ENCODE data around the gene ANKRD23. TPM values are rescaled to one million over a fixed set of nuclear protein-coding genes. Genes with fewer than 3 reads are reported as not detected.
"Not testable (repeated sequence)": the region's sequence is repeated elsewhere in the genome, so short reads cannot be mapped to it uniquely, and the experiment has no call there.

The ANKRD23 gene
- total RNA-seq, 1 donor from 2014 or later = 8.8 TPM

DNA sequence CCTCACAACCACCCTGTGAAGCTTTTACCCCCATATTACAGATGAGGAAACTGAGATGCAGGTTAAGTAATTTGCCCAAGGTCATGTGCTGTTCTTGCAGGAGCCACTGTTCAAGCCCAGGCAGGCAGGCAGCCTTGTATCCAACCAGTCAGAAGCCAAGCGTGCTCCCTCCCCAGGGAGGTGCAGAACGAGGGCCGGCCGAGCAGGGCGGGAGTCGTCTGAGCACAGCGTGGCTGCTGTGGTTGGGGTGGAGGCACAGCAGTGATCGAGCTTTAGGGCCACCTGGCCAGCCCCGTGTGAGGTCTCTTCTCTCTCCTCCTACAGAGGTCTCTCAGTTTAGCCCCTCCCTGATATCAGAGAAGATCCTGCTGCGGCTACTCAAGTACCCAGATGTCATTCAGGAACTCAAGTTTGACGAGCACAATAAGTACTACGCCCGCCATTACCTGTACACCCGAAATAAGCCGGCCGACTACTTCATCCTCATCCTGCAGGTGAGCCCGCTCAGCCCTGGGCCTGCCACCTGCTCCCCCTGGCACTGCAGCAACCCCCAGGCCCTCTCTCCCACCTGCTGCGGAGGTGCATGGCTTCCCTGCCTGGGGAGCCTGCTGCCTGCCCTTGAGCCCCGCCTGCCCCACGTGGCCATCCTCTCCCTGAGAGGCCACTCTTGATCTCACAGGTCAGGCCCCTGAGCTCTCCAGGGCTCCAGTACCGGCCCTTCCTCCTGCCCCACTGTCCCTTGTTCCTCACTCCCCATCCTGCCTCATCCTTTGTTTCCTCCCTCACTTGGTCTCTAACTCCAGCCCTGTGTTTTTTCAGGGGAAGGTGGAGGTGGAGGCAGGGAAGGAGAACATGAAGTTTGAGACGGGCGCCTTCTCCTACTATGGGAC lies 44.8 kb downstream of the ANKRD23 start:
- peaks cover 2% of the 10 kb centered on the region for H3K36me3 Mint-ChIP-seq (ENCODE audit: low read depth)
- no peaks in the 10 kb centered on the region for H3K4me1 Mint-ChIP-seq (ENCODE audit: low read depth)
- no peak overlapping the region for H3K4me3 Mint-ChIP-seq
- intact Hi-C loops (cut with micrococcal nuclease) = no loop called here
- H3K27me3 Mint-ChIP-seq (ENCODE audit: insufficient read depth) = no peaks in the 10 kb centered on the region
- no peak for DNase-seq (ENCODE audit: low spot score)
- H3K9me3 Mint-ChIP-seq = no peaks in the 10 kb centered on the region
- no peak overlapping the region for H3K27ac Mint-ChIP-seq

DNA sequence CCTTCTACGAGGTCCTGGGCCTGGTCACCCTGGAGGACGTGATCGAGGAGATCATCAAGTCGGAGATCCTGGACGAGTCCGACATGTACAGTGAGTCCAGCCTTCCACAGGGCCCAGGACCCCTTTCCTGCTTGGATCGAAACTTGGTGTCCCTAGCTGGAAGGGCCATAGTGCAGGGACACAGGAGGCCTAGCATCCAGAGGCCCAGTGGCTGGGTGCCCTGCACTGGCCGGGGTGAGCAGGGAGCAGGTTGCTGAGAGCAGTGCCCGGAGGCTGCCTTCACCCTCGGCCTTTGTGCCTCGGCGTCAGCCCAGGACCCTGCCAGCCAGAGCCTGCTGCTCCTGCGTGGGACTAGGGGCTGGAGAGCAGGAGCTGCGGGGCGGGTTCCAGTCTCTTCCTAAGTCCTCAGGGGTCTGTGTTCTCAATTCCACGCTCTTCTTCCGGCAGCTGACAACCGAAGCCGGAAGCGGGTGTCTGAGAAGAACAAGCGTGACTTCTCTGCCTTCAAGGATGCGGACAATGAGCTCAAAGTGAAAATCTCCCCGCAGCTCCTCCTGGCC lies 46.7 kb downstream of the ANKRD23 start:
- Mint-ChIP-seq H3K36me3 (ENCODE audit: low read depth) (peaks cover 2% of the 10 kb centered on the region), H3K4me1 (ENCODE audit: low read depth) (no peaks in the 10 kb centered on the region), H3K9me3 (no peaks in the 10 kb centered on the region), H3K27ac (no peak overlapping the region), H3K4me3 (no peak overlapping the region), H3K27me3 (ENCODE audit: insufficient read depth) (no peaks in the 10 kb centered on the region)
- intact Hi-C loops (cut with micrococcal nuclease) = no loop called here
- no peak for DNase-seq (ENCODE audit: low spot score)

DNA sequence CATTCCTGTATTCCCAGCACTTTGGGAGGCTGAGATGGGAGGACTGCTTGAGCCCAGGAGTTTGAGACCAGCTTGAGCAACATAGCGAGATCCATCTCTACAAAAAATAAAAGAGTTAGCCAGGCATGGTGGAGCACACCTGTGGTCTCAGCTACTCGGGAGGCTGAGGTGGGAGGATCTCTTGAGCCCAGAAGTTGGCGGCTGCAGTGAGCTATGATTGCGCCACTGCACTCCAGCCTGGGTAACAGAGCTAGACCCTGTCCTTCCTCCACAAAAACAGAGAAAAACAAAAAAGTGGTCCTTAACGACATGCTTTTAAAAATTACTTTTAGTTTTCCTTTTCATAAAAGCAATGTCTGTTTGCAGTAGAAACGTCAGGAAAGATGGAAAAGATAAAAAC lies 47.3 kb downstream of the ANKRD23 start:
- H3K4me1 Mint-ChIP-seq (ENCODE audit: low read depth); intact Hi-C loops (cut with micrococcal nuclease); H3K27me3 Mint-ChIP-seq (ENCODE audit: insufficient read depth); H3K4me3 Mint-ChIP-seq; H3K36me3 Mint-ChIP-seq (ENCODE audit: low read depth); H3K27ac Mint-ChIP-seq; DNase-seq (ENCODE audit: low spot score); H3K9me3 Mint-ChIP-seq: not testable (repeated sequence)

DNA sequence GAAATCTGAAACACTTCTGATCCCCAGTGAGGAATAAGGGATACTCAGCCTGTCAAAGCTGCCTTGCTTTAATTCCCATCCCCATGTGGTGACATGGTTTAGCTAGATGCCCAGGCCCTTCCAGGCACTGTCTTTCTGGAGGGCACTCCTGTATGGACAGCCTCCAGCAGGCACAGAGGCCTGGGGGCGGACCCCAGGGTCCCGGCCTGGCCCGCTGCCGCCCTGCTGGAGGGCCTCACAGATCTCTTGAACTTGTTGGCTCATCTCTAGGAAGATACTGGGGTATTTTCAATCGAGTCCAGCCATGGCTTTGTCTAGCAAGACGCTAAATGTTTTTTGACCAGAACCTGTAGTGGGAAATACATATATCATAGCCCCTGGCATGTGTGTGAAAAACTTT lies 48.7 kb downstream of the ANKRD23 start:
- DNase-seq (ENCODE audit: low spot score) = no peak
- intact Hi-C loops (cut with micrococcal nuclease) = no loop called here
- Mint-ChIP-seq H3K9me3 (no peaks in the 10 kb centered on the region), H3K4me1 (ENCODE audit: low read depth) (no peaks in the 10 kb centered on the region), H3K36me3 (ENCODE audit: low read depth) (peaks cover 2% of the 10 kb centered on the region), H3K27ac (no peak overlapping the region), H3K27me3 (ENCODE audit: insufficient read depth) (no peaks in the 10 kb centered on the region), H3K4me3 (no peak overlapping the region)

DNA sequence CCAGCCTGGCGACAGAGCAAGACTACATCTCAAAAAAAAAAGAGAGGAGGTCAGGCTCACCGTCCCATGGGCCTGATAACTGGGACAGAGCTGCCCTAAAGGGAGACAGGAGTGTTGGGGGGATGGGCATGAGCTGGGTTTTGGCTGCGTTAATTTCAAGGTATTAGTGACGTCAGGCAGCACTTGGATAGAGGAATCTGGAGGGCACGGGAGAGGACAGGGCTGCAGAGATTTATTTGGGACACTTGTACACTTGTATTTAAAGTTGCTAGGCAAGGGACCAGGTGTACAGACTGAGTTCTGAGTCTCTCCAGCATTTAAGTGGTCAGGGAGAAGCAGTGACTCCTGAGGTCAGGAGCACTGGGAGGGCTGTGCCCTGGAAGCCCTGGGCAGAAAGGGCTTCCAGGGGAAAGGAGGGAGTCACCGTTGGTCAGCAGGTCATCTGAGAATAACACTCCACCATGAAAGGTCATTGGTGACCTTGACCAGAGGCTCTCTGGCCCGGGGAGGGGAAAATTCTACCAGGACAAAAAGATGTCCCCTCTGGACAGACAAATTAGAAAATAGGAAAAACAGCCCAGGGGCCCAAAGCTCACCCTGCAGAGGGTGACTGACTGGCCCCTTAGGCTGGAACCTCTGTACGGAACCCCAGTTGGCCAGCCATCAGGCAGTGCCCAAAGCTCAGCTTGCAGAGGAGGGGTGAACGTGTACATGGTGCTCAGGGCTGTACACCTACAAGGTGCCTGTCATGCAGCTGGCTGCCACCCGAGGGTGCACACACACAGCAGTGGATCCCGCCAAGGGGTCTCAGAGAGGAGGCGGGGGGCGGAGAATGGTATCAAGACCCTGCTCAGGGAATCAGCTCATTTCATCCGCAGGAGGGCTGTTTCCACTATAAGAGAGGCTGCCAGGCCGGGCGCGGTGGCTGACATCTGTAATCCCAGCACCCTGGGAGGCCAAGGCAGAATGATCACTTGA lies 50.8 kb downstream of the ANKRD23 start:
- H3K4me1 Mint-ChIP-seq (ENCODE audit: low read depth) = no peaks in the 10 kb centered on the region
- DNase-seq (ENCODE audit: low spot score) = no peak
- H3K27me3 Mint-ChIP-seq (ENCODE audit: insufficient read depth) = no peaks in the 10 kb centered on the region
- H3K27ac Mint-ChIP-seq = no peak overlapping the region
- no peaks in the 10 kb centered on the region for H3K36me3 Mint-ChIP-seq (ENCODE audit: low read depth)
- H3K4me3 Mint-ChIP-seq = no peak overlapping the region
- intact Hi-C loops (cut with micrococcal nuclease) = no loop called here
- no peaks in the 10 kb centered on the region for H3K9me3 Mint-ChIP-seq

DNA sequence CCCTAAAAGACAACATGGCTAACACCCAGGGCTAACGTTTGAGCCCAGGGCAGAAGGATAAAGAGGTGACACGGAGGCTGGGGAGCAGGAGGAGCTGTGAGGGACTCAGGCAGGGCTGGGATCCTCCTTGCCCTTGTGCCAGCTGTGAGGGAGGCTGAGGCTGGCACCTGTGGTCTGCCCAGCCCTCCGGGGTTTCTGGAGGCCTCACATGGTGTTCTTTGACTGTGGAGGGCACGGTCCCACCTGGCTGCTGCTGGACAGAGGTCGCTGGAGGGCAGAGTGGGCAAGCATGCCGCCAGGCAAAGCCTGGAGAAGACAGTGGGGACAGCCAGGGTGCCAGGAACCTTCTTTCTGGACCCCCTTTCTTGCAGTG lies 54.6 kb downstream of the ANKRD23 start:
- Mint-ChIP-seq H3K27ac (no peak overlapping the region), H3K36me3 (ENCODE audit: low read depth) (no peaks in the 10 kb centered on the region), H3K4me3 (no peak overlapping the region), H3K4me1 (ENCODE audit: low read depth) (no peaks in the 10 kb centered on the region), H3K9me3 (no peaks in the 10 kb centered on the region), H3K27me3 (ENCODE audit: insufficient read depth) (no peaks in the 10 kb centered on the region)
- intact Hi-C loops (cut with micrococcal nuclease) = no loop called here
- no peak for DNase-seq (ENCODE audit: low spot score)

DNA sequence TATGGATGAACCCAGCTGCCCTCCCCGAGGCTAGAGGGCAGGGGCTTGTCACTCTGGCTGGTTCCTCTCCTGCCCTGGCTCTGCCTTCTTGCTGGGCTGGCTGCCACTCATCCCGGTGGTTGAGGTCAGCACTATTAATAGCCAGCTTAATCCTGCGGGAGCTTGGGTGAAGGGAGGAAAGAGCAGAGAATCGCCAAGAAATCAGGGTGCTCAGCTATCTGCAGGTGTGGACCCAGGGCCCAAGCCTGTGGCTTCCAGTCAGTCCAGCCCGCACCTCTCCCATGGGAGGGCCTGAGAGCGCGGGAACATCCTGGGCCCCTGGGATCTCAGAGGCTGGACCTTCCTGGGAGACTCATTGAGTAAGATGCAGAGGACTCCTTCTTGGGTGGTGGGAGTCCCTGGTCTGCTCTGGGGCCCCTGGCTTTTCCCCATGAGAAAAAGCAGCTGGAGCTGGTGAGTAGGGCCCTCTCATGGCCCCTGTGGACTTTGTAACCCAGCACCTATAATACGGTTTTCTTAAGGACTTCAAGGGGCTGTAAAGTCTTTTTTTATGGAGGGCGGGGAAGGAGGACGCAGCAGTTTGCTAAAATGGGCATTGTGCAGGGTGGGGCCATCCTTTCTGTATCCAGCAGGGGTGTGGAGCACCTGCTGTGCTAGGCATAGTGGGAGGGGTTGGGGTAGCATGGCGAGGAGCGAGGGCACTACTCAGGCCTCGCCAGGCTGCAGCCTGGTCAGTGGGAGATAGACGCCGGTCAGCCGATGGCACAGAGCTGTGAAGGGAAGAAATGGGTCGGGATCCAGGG lies 55.2 kb downstream of the ANKRD23 start:
- no peaks in the 10 kb centered on the region for H3K36me3 Mint-ChIP-seq (ENCODE audit: low read depth)
- no peak for DNase-seq (ENCODE audit: low spot score)
- no peak overlapping the region for H3K4me3 Mint-ChIP-seq
- no peak overlapping the region for H3K27ac Mint-ChIP-seq
- no peaks in the 10 kb centered on the region for H3K4me1 Mint-ChIP-seq (ENCODE audit: low read depth)
- no peaks in the 10 kb centered on the region for H3K27me3 Mint-ChIP-seq (ENCODE audit: insufficient read depth)
- H3K9me3 Mint-ChIP-seq = no peaks in the 10 kb centered on the region
- intact Hi-C loops (cut with micrococcal nuclease) = no loop called here

Other genes starting within 250 kb of the ANKRD23 start
- gene KANSL3, start 205.7 kb downstream of the ANKRD23 start, total RNA-seq = 51.8 and 55.0 TPM in 2 replicates
- gene FER1L5, start 201.3 kb downstream of the ANKRD23 start, total RNA-seq = not detected in 2 replicates
- 5.6 and 6.0 TPM in 2 replicates for gene LMAN2L, start 104.0 kb downstream of the ANKRD23 start, total RNA-seq
- 9.9 and 11.1 TPM in 2 replicates for gene CNNM4, start 83.1 kb downstream of the ANKRD23 start, total RNA-seq
- 26.1 and 31.4 TPM in 2 replicates for gene CNNM3, start 27.8 kb downstream of the ANKRD23 start, total RNA-seq
- gene ANKRD39, start 14.0 kb upstream of the ANKRD23 start, total RNA-seq = 40.8 and 41.1 TPM in 2 replicates
- 18.7 and 20.6 TPM in 2 replicates for gene SEMA4C, start 26.1 kb upstream of the ANKRD23 start, total RNA-seq
- gene FAM178B, start 142.6 kb upstream of the ANKRD23 start, total RNA-seq = not detected in 2 replicates